GM21515 (cell line): ENCODE data around the gene FBXO48.
A peak's percentile ranks its signal among the peaks of the same experiment; 100 is the strongest.

ENCODE experiments used
- ATAC-seq: cut with Tn5 transposase; IDR thresholded peaks from one replicate; pipeline ENCODE4 v1.9.1; 2021; ENCODE audit not compliant: unreplicated experiment

The FBXO48 gene

GRCh38 chr2:68414876-68415275, 52.2 kb downstream of the FBXO48 start:
- no peak for ATAC-seq

DNA sequence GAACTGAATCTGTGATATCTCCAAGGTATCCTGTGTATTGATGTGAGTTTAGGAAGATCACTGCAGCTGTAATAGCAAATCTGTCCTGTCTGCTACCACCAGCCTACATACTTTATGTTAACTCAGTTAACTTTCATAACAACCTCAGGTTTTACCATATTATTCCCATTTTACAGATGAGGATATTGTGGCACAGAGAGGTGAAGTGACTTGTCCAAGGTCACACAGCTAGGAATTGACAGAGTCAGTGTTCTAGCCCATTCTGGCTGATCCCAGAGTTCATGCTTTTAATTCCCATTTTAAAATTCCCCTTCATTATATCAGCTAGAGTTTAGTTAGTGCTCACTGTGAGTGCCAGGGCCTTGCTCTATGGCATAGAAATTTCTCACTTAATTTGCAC, 52.6 kb downstream of the FBXO48 start:
- no peak for ATAC-seq

DNA sequence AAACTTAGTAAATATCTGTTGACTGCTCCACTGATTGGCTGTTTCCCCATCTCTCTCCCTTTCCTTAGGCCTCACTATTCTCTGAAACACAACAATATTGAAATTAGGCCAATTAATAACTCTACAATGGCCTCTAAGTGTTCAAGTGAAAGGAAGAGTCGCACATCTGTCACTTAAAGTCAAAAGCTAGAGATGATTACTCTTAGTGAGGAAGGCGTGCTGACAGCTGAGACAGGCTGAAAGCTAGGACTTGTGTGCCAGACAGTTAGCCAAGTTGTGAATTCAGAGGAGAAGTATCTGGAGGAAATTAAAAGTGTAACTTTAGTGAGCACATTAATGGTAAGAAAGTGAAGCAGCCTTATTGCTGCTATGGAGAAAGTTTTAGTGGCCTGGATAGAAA, 53.6 kb downstream of the FBXO48 start:
- no peak for ATAC-seq

DNA sequence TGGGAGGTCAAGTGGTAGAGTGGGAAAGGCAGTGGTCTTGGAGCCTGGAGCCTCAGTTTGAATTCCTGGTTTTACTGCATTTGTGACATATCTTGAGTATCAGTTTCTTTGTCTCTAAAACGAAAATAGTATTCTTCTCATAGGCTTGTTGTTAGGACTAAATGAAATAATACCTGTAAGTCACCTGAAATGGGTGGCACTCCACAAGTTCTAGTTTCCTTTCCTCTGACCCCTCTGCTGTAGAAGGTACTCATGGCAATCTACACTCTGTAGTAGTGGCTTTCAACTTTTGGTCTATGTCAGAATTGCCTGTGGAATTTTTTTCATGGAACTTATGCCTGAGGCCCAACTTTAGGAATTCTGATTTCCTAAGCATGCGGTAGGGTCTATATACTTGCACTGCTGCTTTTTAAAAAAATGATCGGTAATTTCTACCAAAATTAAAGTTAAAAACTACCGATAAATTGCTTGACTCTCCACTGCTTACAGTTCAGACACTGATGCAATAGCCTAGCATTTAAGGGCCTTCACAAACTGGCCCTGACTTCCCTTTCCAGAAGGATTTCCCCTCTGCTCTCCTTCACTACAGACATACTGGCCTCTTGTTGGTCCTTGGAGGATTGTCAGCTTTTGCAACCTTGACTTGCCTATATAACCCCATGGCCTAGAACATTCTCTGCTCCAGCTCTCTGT, 54.8 kb downstream of the FBXO48 start:
- peak; percentile 41 for ATAC-seq

DNA sequence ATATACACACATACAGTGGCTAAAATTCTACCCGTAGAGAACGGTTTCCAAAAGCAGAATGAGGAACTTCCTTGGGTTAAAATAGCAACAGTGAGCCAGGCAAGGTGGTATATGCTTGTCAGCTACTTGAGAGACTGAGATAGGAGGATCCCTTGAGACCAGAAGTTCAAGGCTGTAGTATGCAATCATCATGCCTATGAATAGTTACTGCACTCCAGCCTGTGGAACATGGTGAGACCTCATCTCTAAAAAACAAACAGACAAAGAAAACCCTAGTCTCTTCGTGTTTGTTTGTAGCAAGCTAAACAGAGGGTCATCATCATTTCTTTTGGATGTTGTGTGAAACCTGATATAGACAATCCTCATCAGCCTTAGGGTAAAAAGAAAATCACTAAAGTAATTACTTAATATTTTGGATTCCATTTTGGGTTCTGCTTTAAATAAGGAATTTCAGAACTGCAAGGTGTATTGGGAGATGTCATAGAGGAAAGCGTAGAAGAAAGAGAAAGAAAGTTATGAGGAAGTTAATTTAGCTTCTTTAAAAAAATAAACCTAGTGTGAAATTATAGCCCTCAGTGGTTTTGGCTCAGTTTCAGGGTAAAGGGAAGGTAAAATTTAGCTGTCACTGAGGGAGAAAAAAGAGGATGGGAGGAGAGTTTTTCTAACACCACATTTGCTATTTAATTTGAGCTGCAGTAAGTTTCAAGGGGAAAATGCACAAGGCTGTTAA, 55.5 kb downstream of the FBXO48 start:
- peak; percentile 87 for ATAC-seq
